Measurements from ENCODE around the gene CAMTA1. TPM values are rescaled to one million over a fixed set of nuclear protein-coding genes. Genes with fewer than 3 reads are reported as not detected.

Gene CAMTA1
- total RNA-seq, 1 donor from 2014 or later = 77.6 TPM

- no peak overlapping the region for H3K4me3 ChIP-seq (ENCODE audit: insufficient read depth, low read depth, low read length)
- Mint-ChIP-seq H3K4me1 (ENCODE audit: low read depth, unreplicated experiment) (no peaks in the 10 kb centered on the region), H3K9me3 (ENCODE audit: unreplicated experiment) (no peaks in the 10 kb centered on the region), H3K4me3 (ENCODE audit: unreplicated experiment) (no peak overlapping the region), H3K27ac (ENCODE audit: unreplicated experiment) (no peak overlapping the region), H3K27me3 (ENCODE audit: low read depth, unreplicated experiment) (peaks cover 40% of the 10 kb centered on the region), H3K36me3 (ENCODE audit: low read depth, unreplicated experiment) (no peaks in the 10 kb centered on the region)
- no peaks in the 10 kb centered on the region for H3K79me2 ChIP-seq (ENCODE audit: insufficient read depth, low read length)
- no peak overlapping the region for H3K27ac ChIP-seq (ENCODE audit: low read depth, low read length)
- no peak overlapping the region for H3K4me2 ChIP-seq (ENCODE audit: low read length)
- no peaks in the 10 kb centered on the region for H3K9me3 ChIP-seq (ENCODE audit: insufficient read depth, low read depth, low read length)
- FAIRE-seq = no peak
- H4K20me1 ChIP-seq (ENCODE audit: insufficient read depth, low read length) = no peaks in the 10 kb centered on the region
- no peak overlapping the region for H3K9ac ChIP-seq (ENCODE audit: low read length)
- H3K4me1 ChIP-seq (ENCODE audit: insufficient read depth, low read length) = peaks cover 2% of the 10 kb centered on the region
- no peaks in the 10 kb centered on the region for H3K36me3 ChIP-seq (ENCODE audit: insufficient read depth, low read length)
- H3K27me3 ChIP-seq (ENCODE audit: insufficient read depth, low read length) = no peaks in the 10 kb centered on the region
- DNase-seq (ENCODE audit: low read depth) = no peak
- H2AFZ ChIP-seq (ENCODE audit: low read depth, low read length) = no peak overlapping the region
- TF ChIP-seq CTCF (IDR thresholded peaks at IDR 0.05; ENCODE audit: insufficient read depth, low read depth, low read length) = no peak
- no peak for TF ChIP-seq EZH2 (IDR thresholded peaks at IDR 0.05; ENCODE audit: insufficient read depth, low read length)
Observed at GRCh38 chr1:7459914-7460313, 674.7 kb downstream of the CAMTA1 start.

GRCh38 chr1:7460807-7461206 lies 675.6 kb downstream of the CAMTA1 start:
- Histone ChIP-seq H3K4me1 (ENCODE audit: insufficient read depth, low read length) (no peaks in the 10 kb centered on the region), H3K9ac (ENCODE audit: low read length) (no peak overlapping the region), H4K20me1 (ENCODE audit: insufficient read depth, low read length) (no peaks in the 10 kb centered on the region), H3K9me3 (ENCODE audit: insufficient read depth, low read depth, low read length) (no peaks in the 10 kb centered on the region), H3K27ac (ENCODE audit: low read depth, low read length) (no peak overlapping the region), H3K79me2 (ENCODE audit: insufficient read depth, low read length) (no peaks in the 10 kb centered on the region), H3K27me3 (ENCODE audit: insufficient read depth, low read length) (no peaks in the 10 kb centered on the region), H3K4me3 (ENCODE audit: insufficient read depth, low read depth, low read length) (no peak overlapping the region), H2AFZ (ENCODE audit: low read depth, low read length) (no peak overlapping the region), H3K4me2 (ENCODE audit: low read length) (no peak overlapping the region), H3K36me3 (ENCODE audit: insufficient read depth, low read length) (no peaks in the 10 kb centered on the region)
- no peak for DNase-seq (ENCODE audit: low read depth)
- TF ChIP-seq CTCF (IDR thresholded peaks at IDR 0.05; ENCODE audit: insufficient read depth, low read depth, low read length) = no peak
- TF ChIP-seq EZH2 (IDR thresholded peaks at IDR 0.05; ENCODE audit: insufficient read depth, low read length) = no peak
- Mint-ChIP-seq H3K27ac (ENCODE audit: unreplicated experiment) (no peak overlapping the region), H3K27me3 (ENCODE audit: low read depth, unreplicated experiment) (peaks cover 40% of the 10 kb centered on the region), H3K4me3 (ENCODE audit: unreplicated experiment) (no peak overlapping the region), H3K36me3 (ENCODE audit: low read depth, unreplicated experiment) (no peaks in the 10 kb centered on the region), H3K4me1 (ENCODE audit: low read depth, unreplicated experiment) (no peaks in the 10 kb centered on the region), H3K9me3 (ENCODE audit: unreplicated experiment) (no peaks in the 10 kb centered on the region)
- FAIRE-seq = no peak

GRCh38 chr1:7462617-7463016 lies 677.4 kb downstream of the CAMTA1 start:
- H4K20me1 ChIP-seq (ENCODE audit: insufficient read depth, low read length) = no peaks in the 10 kb centered on the region
- no peak overlapping the region for H3K4me3 ChIP-seq (ENCODE audit: insufficient read depth, low read depth, low read length)
- H3K27ac ChIP-seq (ENCODE audit: low read depth, low read length) = no peak overlapping the region
- no peaks in the 10 kb centered on the region for H3K9me3 ChIP-seq (ENCODE audit: insufficient read depth, low read depth, low read length)
- H3K4me3 Mint-ChIP-seq (ENCODE audit: unreplicated experiment) = no peak overlapping the region
- H3K79me2 ChIP-seq (ENCODE audit: insufficient read depth, low read length) = no peaks in the 10 kb centered on the region
- no peaks in the 10 kb centered on the region for H3K4me1 Mint-ChIP-seq (ENCODE audit: low read depth, unreplicated experiment)
- H3K27me3 Mint-ChIP-seq (ENCODE audit: low read depth, unreplicated experiment) = peaks cover 40% of the 10 kb centered on the region
- no peak for DNase-seq (ENCODE audit: low read depth)
- H3K9me3 Mint-ChIP-seq (ENCODE audit: unreplicated experiment) = no peaks in the 10 kb centered on the region
- no peak for FAIRE-seq
- H2AFZ ChIP-seq (ENCODE audit: low read depth, low read length) = no peak overlapping the region
- H3K36me3 ChIP-seq (ENCODE audit: insufficient read depth, low read length) = no peaks in the 10 kb centered on the region
- H3K4me1 ChIP-seq (ENCODE audit: insufficient read depth, low read length) = no peaks in the 10 kb centered on the region
- H3K27me3 ChIP-seq (ENCODE audit: insufficient read depth, low read length) = no peaks in the 10 kb centered on the region
- no peaks in the 10 kb centered on the region for H3K36me3 Mint-ChIP-seq (ENCODE audit: low read depth, unreplicated experiment)
- no peak for TF ChIP-seq CTCF (IDR thresholded peaks at IDR 0.05; ENCODE audit: insufficient read depth, low read depth, low read length)
- TF ChIP-seq EZH2 (IDR thresholded peaks at IDR 0.05; ENCODE audit: insufficient read depth, low read length) = no peak
- H3K9ac ChIP-seq (ENCODE audit: low read length) = no peak overlapping the region
- H3K27ac Mint-ChIP-seq (ENCODE audit: unreplicated experiment) = no peak overlapping the region
- no peak overlapping the region for H3K4me2 ChIP-seq (ENCODE audit: low read length)

All from astrocyte (in vitro differentiated cells and primary cell).